K562 (cell line): ENCODE measurements around the gene VWA8. TPM values are rescaled to one million over a fixed set of nuclear protein-coding genes. Genes with fewer than 3 reads are reported as not detected.

Experiments used
- ATAC-seq: fragments of 200-7000 bp; cut with Tn5 transposase; 3 replicates; pipeline ENCODE4 v1.9.1; 2020; ENCODE audit warnings: moderate library complexity
- BruUV-seq: library from RNA; stranded (reverse); fragments of 400-500 nt; replicated peaks from 2 replicates; lab custom pipeline; 2021; lab: Mats Ljungman, UMichigan
- CTCF ChIA-PET: fragments of 300-600 bp; formaldehyde crosslinking; extraction: SDS; loops from one replicate; lab custom pipeline; 2021; ENCODE audit warnings: low intra/inter-chr PET ratio; lab: Yijun Ruan, JAX
- POLR2A ChIA-PET: fragments of 300-600, 350-650 bp; sonication (Branson Sonifier 250); formaldehyde crosslinking; extraction: SDS; loops from one replicate; lab custom pipeline; 2021; ENCODE audit warnings: antibody characterized with exemption, inconsistent platforms; lab: Yijun Ruan, JAX
- DNase-seq, 4 experiments: peaks; one replicate each; pipeline versions ENCODE4 v3.0.0 to v3.0.0-alpha.2; 2011 to 2018; ENCODE audit warnings: low spot score in 3 of 4, mixed read lengths in 3 of 4; ENCODE audit errors: extremely low read depth in 1 of 4
- FAIRE-seq: peaks from 2 replicates; lab custom pipeline; 2011; peaks lifted over from hg19 to GRCh38; lab: Jason Lieb, UNC
- H2AFZ ChIP-seq: 2 replicates; pipeline ENCODE4 v1.6.0; 2011; ENCODE audit warnings: low read depth, low read length, control low read depth, inconsistent platforms
- H3K27ac ChIP-seq: fragments of 200-600 bp; 3 replicates; pipeline ENCODE4 v1.8.0; 2011; ENCODE audit warnings: low read depth, mild to moderate bottlenecking, control low read depth, inconsistent platforms, low read length, moderate library complexity, mixed read lengths; ENCODE audit errors: extremely low read depth
- H3K27me3 ChIP-seq, 2 experiments: fragments of 300-600 bp in 1 of 2; 2 replicates in 1 of 2; 3 replicates in 1 of 2; pipeline versions ENCODE4 v1.6.0 to v1.8.0; 2011; ENCODE audit warnings: inconsistent platforms in 2 of 2, low read length in 2 of 2, mild to moderate bottlenecking in 1 of 2, mixed read lengths in 1 of 2, moderate library complexity in 1 of 2; ENCODE audit not compliant: control insufficient read depth in 2 of 2, insufficient read depth in 2 of 2
- H3K36me3 ChIP-seq: fragments of 300-600 bp; 3 replicates; pipeline ENCODE4 v1.8.0; 2011; ENCODE audit warnings: mild to moderate bottlenecking, low read length, inconsistent platforms; ENCODE audit not compliant: control insufficient read depth, insufficient read depth
- H3K4me1 ChIP-seq, 2 experiments: fragments of 200-600 bp in 1 of 2; replicated peaks in 1 of 2; 2 replicates in 1 of 2; 3 replicates in 1 of 2; pipeline versions ENCODE4 v1.5.1 to v1.8.0; 2011; ENCODE audit warnings: inconsistent platforms in 2 of 2, low read length in 2 of 2, mild to moderate bottlenecking in 1 of 2, mixed read lengths in 1 of 2, moderate library complexity in 1 of 2; ENCODE audit not compliant: control insufficient read depth in 2 of 2, insufficient read depth in 2 of 2
- H3K4me2 ChIP-seq: 2 replicates; pipeline ENCODE4 v1.6.1; 2011; ENCODE audit warnings: low read length, control low read depth, inconsistent platforms, mixed read lengths; ENCODE audit not compliant: insufficient read depth
- H3K4me3 ChIP-seq: fragments of 200-600 bp; sonication (generic), shearing (Covaris generic); 2 replicates; pipeline ENCODE4 v1.5.1; 2016; ENCODE audit warnings: control low read depth, inconsistent platforms
- H3K79me2 ChIP-seq: fragments of 200-600 bp; 3 replicates; pipeline ENCODE4 v1.8.0; 2011; ENCODE audit warnings: low read length, inconsistent platforms; ENCODE audit not compliant: control insufficient read depth, insufficient read depth
- H3K9ac ChIP-seq, 2 experiments: 2 replicates each; pipeline versions ENCODE4 v1.6.0 to v1.6.1; 2011; ENCODE audit warnings: low read depth in 2 of 2, low read length in 2 of 2, control low read depth in 1 of 2, inconsistent platforms in 1 of 2, mild to moderate bottlenecking in 1 of 2, mixed read lengths in 1 of 2; ENCODE audit not compliant: insufficient read depth in 1 of 2
- H3K9me1 ChIP-seq: one replicate; pipeline ENCODE4 v1.6.0; 2011; ENCODE audit warnings: inconsistent platforms, mild to moderate bottlenecking, low read length, moderate library complexity; ENCODE audit not compliant: control insufficient read depth, insufficient read depth
- H3K9me3 ChIP-seq: replicated peaks from 2 replicates; pipeline ENCODE4 v1.5.1; 2011; ENCODE audit warnings: low read depth, low read length, inconsistent platforms; ENCODE audit not compliant: control insufficient read depth, insufficient read depth
- H4K20me1 ChIP-seq: replicated peaks from 2 replicates; pipeline ENCODE4 v1.6.1; 2011; ENCODE audit warnings: low read length, inconsistent platforms, mixed read lengths; ENCODE audit not compliant: control insufficient read depth, insufficient read depth
- ARID2 ChIP-seq: fragments of 450-650 bp; IDR thresholded peaks from 2 replicates; pipeline ENCODE4 v1.6.1; 2017; ENCODE audit warnings: antibody characterized with exemption, mild to moderate bottlenecking
- BRCA1 ChIP-seq, 2 experiments: fragments of 450-650 bp in 1 of 2; sonication (generic) in 1 of 2; formaldehyde crosslinking in 1 of 2; IDR thresholded peaks; 2 replicates each; pipeline versions ENCODE4 v1.5.0 to v1.6.1; 2017 to 2020; ENCODE audit warnings: mild to moderate bottlenecking in 1 of 2, missing genetic modification reagents in 1 of 2
- CHD4 ChIP-seq: fragments of 200-600 bp; sonication (generic); IDR thresholded peaks from 3 replicates; pipeline ENCODE4 v1.6.1; 2012; ENCODE audit warnings: low read depth, mild to moderate bottlenecking, mixed read lengths, low read length, inconsistent platforms; ENCODE audit not compliant: insufficient read depth, insufficient replicate concordance, poor library complexity, severe bottlenecking
- EP400 ChIP-seq: fragments of 450-650 bp; IDR thresholded peaks from 2 replicates; pipeline ENCODE4 v1.6.1; 2017; ENCODE audit warnings: antibody characterized with exemption, mild to moderate bottlenecking, moderate library complexity
- FOXJ2 ChIP-seq: fragments of 200-800 bp; sonication (Bioruptor generic); IDR thresholded peaks from 2 replicates; pipeline ENCODE4 v1.6.1; 2016; ENCODE audit warnings: missing genetic modification characterization, missing compliant biosample characterization
- GABPB2 ChIP-seq: fragments of 250-450 bp; sonication (Bioruptor Pico); conservative IDR thresholded peaks from 2 replicates; pipeline ENCODE4 v1.5.1; 2021; ENCODE audit warnings: mild to moderate bottlenecking
- HNRNPLL ChIP-seq: fragments of 200-400 bp; formaldehyde crosslinking; IDR thresholded peaks from 2 replicates; pipeline ENCODE4 v1.6.1; 2017; ENCODE audit warnings: low read length, low read depth, mild to moderate bottlenecking; ENCODE audit not compliant: poor library complexity, severe bottlenecking
- KDM1A ChIP-seq, 2 experiments: fragments of 450-650 bp; IDR thresholded peaks; 2 replicates each; pipeline ENCODE4 v1.6.1; 2016; ENCODE audit warnings: mild to moderate bottlenecking in 2 of 2
- KHSRP ChIP-seq: fragments of 450-650 bp; IDR thresholded peaks from 2 replicates; pipeline ENCODE4 v1.6.1; 2017
- KLF1 ChIP-seq: fragments of 450-650 bp; IDR thresholded peaks from 2 replicates; pipeline ENCODE4 v1.6.1; 2016; ENCODE audit warnings: missing genetic modification characterization, missing compliant biosample characterization
- KLF13 ChIP-seq: fragments of 450-650 bp; IDR thresholded peaks from 2 replicates; pipeline ENCODE4 v1.6.1; 2016; ENCODE audit warnings: missing genetic modification characterization, low read depth, mild to moderate bottlenecking, missing compliant biosample characterization, moderate library complexity, borderline replicate concordance
- KLF16 ChIP-seq: IDR thresholded peaks from 2 replicates; pipeline ENCODE4 v1.6.1; 2016; ENCODE audit warnings: antibody characterized with exemption
- MCM2 ChIP-seq: fragments of 450-650 bp; IDR thresholded peaks from 2 replicates; pipeline ENCODE4 v1.6.1; 2017; ENCODE audit warnings: low read depth, mild to moderate bottlenecking
- PHF20 ChIP-seq: fragments of 450-650 bp; IDR thresholded peaks from 2 replicates; pipeline ENCODE4 v1.6.1; 2018; ENCODE audit not compliant: partially characterized antibody
- SRF ChIP-seq, 2 experiments: fragments of 250-450, 450-650 bp in 1 of 2; sonication (Bioruptor Pico) in 1 of 2; sonication (generic) in 1 of 2; formaldehyde crosslinking; IDR thresholded peaks; 2 replicates each; pipeline versions ENCODE4 v1.5.0 to v1.5.1; 2020 to 2022; ENCODE audit warnings: mild to moderate bottlenecking in 1 of 2, missing genetic modification reagents in 1 of 2
- TRIM25 ChIP-seq: fragments of 450-650 bp; IDR thresholded peaks from 2 replicates; pipeline ENCODE4 v1.7.0; 2016; ENCODE audit warnings: borderline replicate concordance
- ZBTB7A ChIP-seq: IDR thresholded peaks from 2 replicates; pipeline ENCODE4 v1.6.1; 2011; ENCODE audit warnings: low read depth, mild to moderate bottlenecking, low read length, moderate library complexity, borderline replicate concordance; ENCODE audit not compliant: control insufficient read depth
- ZC3H4 ChIP-seq: sonication (generic); formaldehyde crosslinking; IDR thresholded peaks from 2 replicates; pipeline ENCODE4 v1.9.0; 2021; ENCODE audit warnings: missing genetic modification reagents, borderline replicate concordance
- ZNF511 ChIP-seq: sonication (generic); formaldehyde crosslinking; IDR thresholded peaks from 2 replicates; pipeline ENCODE4 v1.8.0; 2022; ENCODE audit warnings: mild to moderate bottlenecking, missing genetic modification reagents
- ZSCAN29 ChIP-seq: fragments of 450-650 bp; IDR thresholded peaks from 2 replicates; pipeline ENCODE4 v1.6.1; 2017
- WGBS: fragments of 100-300 bp; shearing (Covaris generic); methylation state at CpG from one replicate; pipeline ENCODE4 v1.1.6; 2016; ENCODE audit warnings: low coverage, mixed read lengths; ENCODE audit not compliant: insufficient coverage; ENCODE audit errors: missing lambda C conversion rate; 5-methylcytosine and 5-hydroxymethylcytosine counted together
- in situ Hi-C: fragments of 300-500 bp; cut with MboI; formaldehyde crosslinking; loops from 4 replicates; pipeline ENCODE4 v1.15.0; 2018; ENCODE audit warnings: inconsistent platforms, mixed read lengths
- intact Hi-C: fragments of 100-400 bp; cut with micrococcal nuclease; formaldehyde crosslinking; loops from 2 replicates; pipeline ENCODE4 v1.14.2; 2022
- polyA plus RNA-seq, 8 experiments: library from polyadenylated mRNA; depleted of rRNA in 4 of 8; stranded (reverse) in 5 of 8; unstranded in 3 of 8; fragments of >200 nt; fragmentation: Nextera tagmentation in 2 of 8; fragmentation: Illumina TruSeq in 1 of 8; extraction: Ambion mirVana in 2 of 8; extraction: Trizol in 1 of 8; gene quantifications; 2 replicates each; pipeline versions ENCODE4 v1.2.1 to v1.2.3, GENCODE V29; 2011 to 2014; ENCODE audit warnings: inconsistent platforms in 1 of 8, missing spikeins in 1 of 8
- total RNA-seq, 7 experiments: library from RNA; depleted of rRNA in 6 of 7; stranded (reverse); fragments of >200 nt in 6 of 7; fragmentation: Illumina TruSeq in 2 of 7; extraction: Trizol in 2 of 7; gene quantifications; 2 replicates each; pipeline versions ENCODE4 v1.2.1 to v1.2.3, GENCODE V29; 2011 to 2021; ENCODE audit warnings: low replicate concordance in 1 of 7

VWA8 gene
- total and polyA plus RNA-seq, 9 of the 15 experiments (the other 6 are each of a cell fraction or from before 2014, with no cell fraction given): 2.1 to 18.5 (median 13.3) TPM

GRCh38 chr13:41934994-41935393 is 25.9 kb downstream of the VWA8 start (continued):
- TF ChIP-seq FOXJ2 (tag) (no peak), BRCA1 (IDR thresholded peaks at IDR 0.05) (no peak), BRCA1 (CRISPR knock-in tag; IDR thresholded peaks at IDR 0.05) (no peak), GABPB2 (CRISPR knock-in tag) (no peak), ZSCAN29 (no peak), KLF16 (no peak), KLF1 (tag) (no peak), SRF (CRISPR knock-in tag; IDR thresholded peaks at IDR 0.05) (no peak), PHF20 (no peak), ZC3H4 (CRISPR knock-in tag) (no peak), ZBTB7A (no peak), EP400 (no peak), ARID2 (no peak), MCM2 (no peak), CHD4 (no peak)

- Histone ChIP-seq H3K36me3 (peaks cover 8% of the 10 kb centered on the region; the same call in 1 of the 3 replicates), H4K20me1 (no peaks in the 10 kb centered on the region), H3K9me1 (no peaks in the 10 kb centered on the region), H3K27ac (no peak overlapping the region), H3K4me1 (no peaks in the 10 kb centered on the region), H3K9me3 (no peaks in the 10 kb centered on the region), H3K27me3 (no peaks in the 10 kb centered on the region), H2AFZ (no peak overlapping the region), H3K4me3 (no peak overlapping the region), H3K9ac (no peak overlapping the region), H3K79me2 (peaks cover 28% of the 10 kb centered on the region), H3K4me2 (no peak overlapping the region)
- ChIA-PET POLR2A (no interaction called here), CTCF (no interaction called here)
- ATAC-seq (no peak), DNase-seq (no peak), FAIRE-seq (no peak)
- WGBS: 80% methylated on average over 1 of the region's 1 CpG
- in situ Hi-C loops (no loop called here), intact Hi-C loops (no loop called here)
- no TSS peak for BruUV-seq
- no peak for TF ChIP-seq KLF1 (tag)
- no peak for TF ChIP-seq ZNF511
- TF ChIP-seq KLF13: no peak
- no peak for TF ChIP-seq HNRNPLL
- no peak for TF ChIP-seq TRIM25
- no peak for TF ChIP-seq KDM1A (IDR thresholded peaks at IDR 0.05)
- no peak for TF ChIP-seq KHSRP
These were observed 26.8 kb downstream of the VWA8 start for GRCh38 chr13:41934120-41934519.
